NCI-H1694 (cell line): ENCODE results near the gene DDX47.
"Not testable (repeated sequence)": the region's sequence is repeated elsewhere in the genome, so short reads cannot be mapped to it uniquely, and the experiment has no call there.

Source experiments
- DNase-seq: peaks from one replicate; lab custom pipeline; 2025; lab: John Stamatoyannopoulos, UW

The DDX47 gene

GRCh38 chr12:12872139-12872933, 59.2 kb downstream of the DDX47 start:
- DNase-seq, result no peak

DNA sequence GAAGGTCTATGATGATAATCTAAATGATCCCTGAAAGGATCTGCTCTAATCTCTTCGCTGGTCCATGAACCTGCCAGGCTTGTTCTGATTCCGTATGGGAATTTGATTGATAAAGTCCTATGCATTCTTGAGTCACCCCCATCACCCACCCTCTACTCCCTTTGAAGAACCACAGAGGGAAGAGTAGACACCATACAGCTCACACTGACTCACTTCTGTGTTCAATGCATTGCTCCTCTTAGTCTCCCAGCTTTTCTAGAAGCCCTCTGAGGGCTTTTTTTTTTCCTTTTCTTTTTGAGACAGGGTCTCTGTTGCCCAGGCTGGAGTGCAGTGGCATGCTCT, 59.8 kb downstream of the DDX47 start:
- DNase-seq, result no peak

DNA sequence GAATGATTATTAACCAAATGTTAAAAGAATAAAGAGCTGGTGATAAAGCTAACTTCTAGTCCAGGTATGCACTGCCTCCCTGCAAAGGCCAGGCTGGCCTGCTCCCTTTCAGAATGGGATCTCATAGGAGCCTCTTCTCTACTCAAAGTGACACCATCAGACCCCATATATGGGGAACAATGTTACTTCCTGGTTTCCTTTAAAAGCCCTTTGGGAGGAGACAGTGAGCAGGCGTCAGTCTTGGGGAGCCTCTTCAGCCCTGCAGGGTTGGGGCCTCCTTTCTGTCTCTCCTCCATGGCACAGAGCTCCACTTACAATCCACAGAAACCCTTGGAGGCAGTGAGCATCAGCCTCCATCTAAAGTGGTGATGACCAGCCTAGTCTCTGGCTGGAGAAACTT, 60.9 kb downstream of the DDX47 start:
- no peak for DNase-seq

GRCh38 chr12:12875301-12875700, 62.2 kb downstream of the DDX47 start:
- DNase-seq, result not testable (repeated sequence)

GRCh38 chr12:12877153-12877768, 64.1 kb downstream of the DDX47 start:
- no peak for DNase-seq

GRCh38 chr12:12877781-12878455, 64.8 kb downstream of the DDX47 start:
- DNase-seq, result no peak
